CD4-positive, alpha-beta T cell treated with Interferon gamma for 1 hour (primary cell): ENCODE results near the gene TRDMT1.
"Not testable (repeated sequence)": the region's sequence is repeated elsewhere in the genome, so short reads cannot be mapped to it uniquely, and the experiment has no call there.

ENCODE experiments used
- DNase-seq: peaks from one replicate; pipeline ENCODE4 v3.0.0-alpha.2; 2020

Gene TRDMT1

DNA sequence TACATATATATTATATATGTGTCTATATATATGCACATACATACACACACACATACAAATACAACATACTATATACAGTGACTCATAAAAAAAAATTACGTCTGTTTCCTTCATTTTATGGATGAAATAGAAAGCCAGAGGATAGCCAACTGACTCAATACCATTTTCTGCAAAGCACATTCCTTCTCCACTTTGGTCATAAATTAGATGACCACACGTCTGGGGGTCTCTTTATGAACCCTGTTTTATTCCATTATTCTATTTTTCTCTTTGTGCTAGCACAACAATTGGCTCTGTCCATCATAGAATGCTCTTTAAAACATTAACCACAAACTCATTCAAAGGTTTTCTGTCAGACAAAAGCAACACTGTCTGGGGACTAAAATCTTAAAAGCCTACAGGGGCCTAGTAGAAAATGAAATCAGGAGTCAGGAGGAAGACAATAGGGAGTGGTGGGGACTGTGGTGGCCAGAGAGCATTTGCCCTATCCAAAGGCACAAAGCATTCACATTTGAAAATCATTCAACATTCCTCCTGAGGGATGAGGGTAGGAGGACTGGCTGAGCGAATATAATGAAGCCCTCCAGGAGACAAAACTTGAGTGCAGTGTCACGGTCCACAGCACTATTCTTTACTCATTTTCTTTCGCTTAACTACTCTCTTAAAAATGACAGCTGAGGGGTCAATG is 76.1 kb downstream of the TRDMT1 start:
- no peak for DNase-seq

DNA sequence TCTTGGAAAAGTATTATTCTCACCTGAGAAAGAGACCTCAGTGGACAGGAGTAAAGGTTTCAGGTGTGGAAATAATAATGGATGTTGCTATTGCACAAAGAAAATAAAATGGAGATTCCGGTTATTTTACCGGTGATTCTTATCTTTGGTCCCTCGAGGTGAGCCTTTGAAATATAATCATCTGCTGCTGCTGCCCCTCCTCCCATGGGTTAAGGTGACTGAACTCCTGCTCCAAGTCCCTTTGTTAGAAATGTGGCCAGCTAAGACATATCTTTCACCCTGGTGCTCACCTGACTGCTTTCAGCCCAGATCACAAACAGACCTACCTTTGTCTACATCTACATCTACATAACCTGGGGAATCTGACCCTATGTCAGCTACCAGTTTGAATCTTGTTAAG is 77.5 kb downstream of the TRDMT1 start:
- no peak for DNase-seq

DNA sequence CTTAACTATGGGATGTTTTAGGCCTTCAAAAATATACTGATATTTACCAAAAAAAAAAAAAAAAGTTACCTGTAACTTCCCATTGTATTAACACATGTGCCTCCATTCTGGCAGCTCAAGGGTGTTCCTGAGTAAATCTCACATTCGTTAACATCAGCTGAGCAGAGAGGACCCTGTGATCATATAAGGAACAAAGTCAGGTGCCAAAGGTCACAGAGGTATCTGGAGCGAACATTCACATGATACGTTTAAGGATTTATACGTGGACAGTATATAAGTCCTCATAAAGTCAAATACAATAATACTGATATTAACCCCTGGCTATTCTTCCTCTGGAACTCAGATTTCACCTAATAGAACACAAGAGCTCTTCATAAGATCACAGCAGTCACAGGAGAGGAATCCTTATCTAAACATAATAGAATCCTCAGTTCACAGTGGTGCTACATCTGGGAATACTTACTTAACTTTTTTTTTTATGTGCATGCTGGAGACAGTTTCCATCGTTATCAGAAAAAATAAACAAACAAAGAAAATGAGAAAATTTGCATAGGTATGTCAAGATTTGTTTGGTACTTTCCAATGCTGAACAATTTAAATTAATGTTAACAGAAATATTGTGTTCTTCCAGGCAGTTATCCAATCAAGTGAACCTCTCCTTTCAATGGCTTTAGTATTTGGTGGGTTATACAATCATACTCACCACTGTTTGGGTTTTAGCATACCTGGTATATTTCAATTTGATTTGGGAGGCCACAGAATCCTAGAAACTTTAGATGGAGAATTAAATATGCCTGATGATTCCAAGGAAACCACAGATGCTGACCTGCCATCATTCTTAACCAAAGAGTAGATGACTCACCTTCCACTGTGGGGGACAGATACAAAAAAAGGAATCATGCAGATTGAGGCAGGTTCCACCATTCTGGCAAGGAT is 78.5 kb downstream of the TRDMT1 start:
- no peak for DNase-seq

DNA sequence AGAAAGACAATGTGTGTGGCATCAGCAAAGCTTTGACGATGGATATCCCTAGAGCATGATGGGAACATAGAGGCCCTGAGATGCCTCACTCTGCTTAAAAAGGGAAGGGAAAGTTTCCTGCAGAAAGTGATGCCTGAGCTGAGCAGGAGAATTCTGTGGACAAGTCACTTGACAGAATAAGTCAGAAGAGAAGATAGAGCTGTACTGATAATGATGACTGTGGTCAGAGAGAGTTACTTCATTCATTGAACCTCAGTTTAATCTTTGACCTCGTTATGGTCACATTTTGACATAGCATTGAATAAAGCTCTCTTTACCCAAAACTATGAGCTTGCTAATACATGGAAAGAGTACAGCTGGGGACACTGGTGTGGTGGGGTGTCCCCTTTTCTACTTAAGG is 79.4 kb downstream of the TRDMT1 start:
- DNase-seq: no peak

DNA sequence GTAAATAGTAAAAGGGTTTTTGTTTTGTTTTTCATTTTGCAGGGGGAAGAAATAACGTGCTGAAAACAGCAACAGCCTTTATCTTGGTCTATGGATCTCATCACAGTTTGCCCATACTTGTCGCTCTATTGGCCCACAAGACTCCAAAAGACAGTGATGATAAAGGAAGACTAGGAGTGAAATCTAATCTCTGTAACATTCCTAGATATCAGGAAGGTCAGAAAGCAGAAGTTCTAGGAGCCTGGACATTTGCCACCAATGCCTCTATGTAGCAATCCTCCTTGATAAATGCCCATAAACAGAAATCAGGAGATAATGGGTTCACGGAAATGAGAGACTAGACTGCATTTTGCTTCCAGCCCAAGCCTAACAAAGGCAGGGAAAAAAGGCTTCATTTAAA is 80.8 kb downstream of the TRDMT1 start:
- DNase-seq: no peak

DNA sequence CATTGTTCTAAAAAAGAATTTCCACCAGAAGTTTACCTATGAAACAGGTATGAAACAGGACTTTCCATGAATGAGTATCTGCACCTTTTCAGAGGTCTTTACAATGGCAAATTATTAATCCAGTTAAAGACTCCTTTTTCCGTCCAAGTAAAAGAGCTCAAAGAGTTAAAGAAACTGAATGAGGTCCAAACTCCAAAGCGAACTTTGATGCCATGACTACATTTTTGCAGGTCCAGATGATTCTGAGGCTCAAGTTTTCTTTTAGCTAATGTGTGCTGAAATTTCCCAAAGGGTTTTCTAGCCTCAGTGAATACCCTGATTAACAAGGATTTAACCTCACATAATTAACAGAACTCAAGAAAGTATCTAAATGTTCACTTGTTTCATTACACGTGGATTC is 81.6 kb downstream of the TRDMT1 start:
- no peak for DNase-seq

DNA sequence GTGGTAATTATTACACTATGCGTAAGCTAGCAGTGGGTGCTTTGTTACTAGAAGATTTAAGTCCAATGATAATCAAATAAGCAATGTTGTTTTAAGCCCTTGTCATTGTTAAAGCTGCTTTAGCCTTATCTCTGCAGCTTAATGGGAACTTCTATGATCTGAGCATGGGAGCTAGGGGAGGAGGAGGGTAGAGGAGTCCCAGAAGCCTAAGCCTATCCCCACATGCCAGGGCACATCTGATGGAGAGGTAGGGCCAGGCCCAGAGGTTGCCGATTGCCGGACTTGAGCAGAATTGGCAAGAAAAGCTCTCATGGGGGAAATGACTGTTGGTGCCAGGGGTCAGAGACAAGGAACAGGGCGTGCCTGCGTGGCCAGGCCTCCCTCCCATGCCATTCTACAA is 85.3 kb downstream of the TRDMT1 start:
- DNase-seq: no peak

DNA sequence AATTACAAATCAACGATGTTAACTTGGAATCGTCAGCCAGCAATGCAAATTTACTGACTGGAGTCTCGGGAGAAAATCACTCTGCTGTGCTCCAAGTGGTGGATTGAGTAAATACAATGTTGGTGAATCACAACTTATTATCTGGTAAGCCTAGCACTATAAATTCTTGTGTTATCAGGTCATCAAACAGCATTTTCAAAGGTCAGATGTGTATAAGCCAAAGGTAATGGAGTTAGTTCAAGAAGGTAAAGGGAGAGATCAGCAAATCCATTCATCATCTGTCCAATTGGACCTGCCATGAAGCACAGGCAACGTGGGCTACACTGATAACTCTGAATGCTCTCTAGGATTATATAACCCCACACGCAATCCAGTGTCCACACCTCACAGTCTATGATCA is 85.8 kb downstream of the TRDMT1 start:
- DNase-seq: no peak

DNA sequence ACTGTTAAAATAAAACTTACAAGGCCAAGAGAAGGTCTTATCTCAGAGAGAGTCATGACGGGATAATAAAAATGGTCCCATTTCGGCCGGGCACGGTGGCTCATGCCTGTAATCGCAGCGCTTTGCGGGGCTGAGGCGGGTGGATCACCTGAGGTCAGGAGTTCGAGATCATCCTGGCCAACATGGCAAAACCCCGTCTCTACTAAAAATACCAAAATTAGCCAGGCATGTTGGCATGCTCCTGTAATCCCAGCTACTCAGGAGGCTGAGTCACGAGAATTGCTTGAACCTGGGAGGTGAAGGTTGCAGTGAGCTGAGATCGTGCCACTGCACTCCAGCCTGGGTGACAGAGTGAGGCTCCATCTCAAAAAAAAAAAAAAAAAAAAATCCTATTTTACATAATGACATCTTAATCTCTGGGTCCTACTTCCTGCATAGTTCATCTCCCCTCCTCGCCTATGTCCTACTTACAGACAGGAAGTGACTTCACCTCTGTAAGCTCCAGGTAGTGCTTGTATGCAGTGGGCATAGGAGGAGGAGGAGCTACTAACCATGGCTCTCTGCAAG is 86.5 kb downstream of the TRDMT1 start:
- DNase-seq: not testable (repeated sequence)

DNA sequence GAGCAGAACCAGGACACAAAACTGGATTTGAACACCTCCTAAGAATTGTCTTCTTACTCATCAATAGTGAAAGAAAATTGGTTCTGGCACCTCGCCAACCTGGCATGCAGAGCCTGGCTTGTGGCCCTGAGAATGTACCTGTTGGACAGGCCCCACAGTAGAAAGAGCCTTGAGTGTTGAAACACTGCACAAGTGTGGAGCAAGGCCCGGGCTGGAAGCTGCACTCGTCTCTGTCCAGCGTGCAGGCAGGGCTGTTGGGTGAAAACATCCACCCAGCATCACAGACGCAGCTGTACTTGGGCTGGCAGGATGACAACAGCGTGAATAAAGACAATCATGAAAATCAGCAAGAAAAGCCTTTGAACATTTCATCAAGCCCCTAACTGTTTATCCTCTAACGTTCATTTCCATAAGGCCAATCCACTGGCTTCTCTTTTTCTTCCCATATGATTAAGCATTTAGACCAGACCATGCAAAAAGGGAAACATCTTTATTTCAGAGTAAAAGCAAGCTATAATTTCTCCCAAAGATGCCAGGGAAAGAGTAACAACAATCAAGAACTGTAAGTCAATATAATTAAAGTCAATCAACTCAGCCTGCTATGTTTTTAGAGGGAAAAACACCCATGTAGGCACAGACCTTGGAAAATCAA is 87.5 kb downstream of the TRDMT1 start:
- no peak for DNase-seq

DNA sequence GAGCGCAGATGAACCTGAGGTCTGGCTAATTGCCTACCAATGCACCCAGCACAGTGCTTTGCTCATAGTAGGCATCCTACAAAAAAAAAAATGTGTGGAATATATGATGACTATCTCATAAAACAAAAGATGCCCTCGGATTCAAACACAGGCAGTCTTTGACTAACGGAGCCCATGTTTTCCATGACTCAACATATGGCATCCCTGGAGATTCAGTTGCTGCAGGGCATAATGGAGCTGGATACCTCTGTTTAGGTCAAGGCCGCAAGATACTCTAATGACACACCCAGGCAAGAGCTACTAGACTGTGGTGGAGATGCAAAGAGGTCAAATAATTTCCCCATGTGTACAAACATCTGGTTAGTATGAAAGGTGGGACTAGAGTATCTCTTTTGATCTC is 88.1 kb downstream of the TRDMT1 start:
- no peak for DNase-seq

DNA sequence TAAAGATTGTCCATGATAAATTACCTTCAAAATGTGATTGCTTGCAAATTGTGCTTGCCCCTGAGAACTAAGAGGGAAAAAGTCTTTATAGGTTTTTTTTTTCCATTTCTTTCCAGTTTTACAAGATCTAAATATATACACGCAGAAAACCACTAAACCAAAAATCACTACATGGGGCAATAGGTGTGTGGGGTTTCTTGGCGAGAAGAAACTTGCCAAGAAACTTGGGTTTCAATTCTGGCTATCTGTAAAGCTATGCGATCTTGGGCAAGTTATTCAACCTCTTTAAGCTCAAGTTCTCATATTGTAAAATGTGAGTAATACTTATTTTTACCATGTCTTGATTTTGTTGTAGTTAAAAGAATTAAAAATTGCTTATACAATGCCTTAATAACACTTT is 88.9 kb downstream of the TRDMT1 start:
- no peak for DNase-seq

DNA sequence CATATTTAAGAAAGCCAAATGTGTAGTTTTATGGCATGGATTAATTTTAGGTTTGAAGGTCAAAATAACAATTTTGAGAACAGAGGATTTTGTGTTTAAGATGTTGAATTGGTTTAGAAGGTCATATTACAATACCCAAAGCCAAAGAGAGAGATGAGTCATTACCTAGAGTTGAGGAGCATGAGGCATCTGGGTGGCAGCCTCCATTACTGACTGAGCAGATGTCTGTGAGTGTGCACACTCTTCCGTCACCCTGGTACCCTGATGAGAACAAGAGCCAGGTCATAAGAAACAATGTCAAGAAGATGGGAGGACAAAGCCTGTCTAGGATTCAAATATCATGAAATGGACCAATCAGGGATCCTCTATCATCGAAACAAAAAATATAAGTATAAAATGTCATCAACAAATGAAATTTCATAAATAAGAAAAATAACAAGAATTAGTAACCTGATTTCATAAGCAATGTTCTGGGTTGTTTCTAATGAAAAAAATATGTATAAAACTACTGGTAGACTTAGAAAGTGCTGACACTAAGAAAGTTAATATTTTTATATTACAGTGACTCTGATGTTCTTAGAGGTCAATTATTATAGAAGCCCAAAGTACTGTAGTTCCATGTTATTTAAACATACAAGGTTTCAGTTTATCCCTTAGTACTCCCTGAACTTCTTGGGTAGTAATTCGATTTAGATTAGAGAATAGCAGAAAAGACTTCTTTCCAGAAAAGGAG is 91.8 kb downstream of the TRDMT1 start:
- no peak for DNase-seq

DNA sequence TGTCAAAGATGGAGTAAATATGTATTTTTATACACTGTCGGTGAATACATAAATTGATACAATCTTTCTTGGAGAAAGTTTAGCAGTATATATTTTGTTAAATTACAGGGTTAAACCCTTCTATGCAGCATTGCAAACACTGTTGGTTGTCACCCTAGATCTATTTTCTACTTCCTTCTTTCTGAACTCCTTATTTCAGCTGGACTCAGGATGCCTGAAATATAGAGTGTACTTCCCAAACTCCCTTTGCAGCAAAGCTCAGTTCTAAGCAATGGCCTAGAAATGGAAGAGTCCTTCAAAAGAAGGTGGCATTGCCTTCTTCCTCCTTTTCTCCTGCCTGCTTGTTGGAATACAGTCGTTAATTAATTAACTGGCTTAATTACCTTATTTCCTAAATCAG is 92.4 kb downstream of the TRDMT1 start:
- no peak for DNase-seq

DNA sequence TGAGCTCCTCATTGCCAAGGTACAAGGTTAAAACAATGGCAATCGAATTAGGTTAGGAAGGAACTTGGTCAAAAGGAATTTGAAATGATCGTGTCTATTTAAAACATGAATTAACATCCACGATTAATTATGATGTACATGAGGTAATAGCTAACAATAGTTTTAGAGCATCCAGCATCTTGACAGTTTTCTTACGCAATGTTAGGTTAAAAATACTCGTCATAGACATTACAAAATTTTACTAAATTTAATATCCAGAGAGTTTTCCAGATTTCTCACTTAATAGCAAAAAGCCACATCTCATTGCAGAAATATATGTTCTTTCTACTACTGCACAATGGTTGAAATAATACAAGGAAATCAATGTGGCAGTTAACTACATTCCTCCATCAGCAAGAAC is 94.5 kb downstream of the TRDMT1 start:
- DNase-seq: no peak

DNA sequence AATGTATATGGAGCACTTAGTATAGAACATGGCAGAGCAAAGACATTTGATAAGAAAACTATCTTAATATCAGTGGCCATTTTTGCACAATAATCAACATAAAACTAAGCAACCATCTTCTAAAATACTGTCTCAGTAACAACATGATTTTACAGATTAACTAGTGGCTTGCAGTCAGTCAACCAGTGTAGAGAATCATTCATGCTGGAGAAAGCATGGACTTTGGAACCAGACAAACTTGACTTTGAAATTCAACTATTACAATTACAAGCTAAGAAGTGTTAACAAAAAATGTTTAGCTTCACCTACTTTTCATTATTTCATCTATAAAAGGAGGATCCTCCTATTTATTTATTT is 99.6 kb downstream of the TRDMT1 start:
- no peak for DNase-seq

DNA sequence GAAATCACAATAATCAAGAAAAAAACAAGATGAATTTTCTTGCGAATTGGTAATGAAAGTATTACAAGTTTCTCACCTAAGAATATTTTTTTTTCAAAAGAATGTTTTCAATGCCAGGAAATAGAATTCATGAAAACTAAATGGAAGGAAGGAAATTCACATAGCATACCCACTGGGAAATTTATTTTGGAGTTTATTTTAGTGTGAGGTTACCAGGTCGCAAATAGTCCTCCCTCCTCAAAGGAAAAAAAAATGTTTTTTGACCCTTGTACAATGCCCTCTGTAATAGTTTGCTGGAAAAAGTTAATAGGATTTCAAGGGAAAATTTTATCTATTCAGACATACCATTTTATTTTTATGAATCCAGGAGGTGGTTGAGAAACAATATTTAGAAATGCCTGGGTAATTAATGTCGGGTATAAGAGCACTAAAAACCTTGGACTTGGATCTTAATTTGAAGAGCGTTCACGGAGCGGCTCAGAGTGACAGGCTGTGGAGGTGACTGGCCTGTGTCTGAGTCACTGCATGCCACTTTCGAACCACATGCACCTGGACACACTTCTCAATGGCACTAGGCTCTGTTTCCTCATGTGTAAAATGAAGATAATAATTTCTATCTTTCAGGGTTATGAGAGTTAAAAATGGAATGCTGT is 100.1 kb downstream of the TRDMT1 start:
- DNase-seq: no peak

DNA sequence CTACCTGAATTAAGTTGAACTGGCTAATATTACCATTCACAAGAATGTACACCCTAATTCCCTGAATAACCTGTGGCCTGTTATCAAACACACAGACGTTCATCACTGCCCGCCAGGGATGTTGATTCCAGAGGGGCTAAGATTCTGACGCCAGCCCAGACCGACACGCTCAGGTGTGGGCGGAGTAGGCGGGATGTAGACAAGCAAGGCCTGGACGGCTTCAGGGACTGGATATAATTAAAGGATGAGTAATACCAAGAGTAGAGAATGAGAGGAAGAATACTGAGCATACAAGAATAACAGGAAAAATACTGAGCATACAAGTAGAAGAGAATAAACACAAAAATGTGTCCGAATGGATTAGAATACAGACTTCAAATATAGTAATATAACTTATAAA is 100.9 kb downstream of the TRDMT1 start:
- no peak for DNase-seq

DNA sequence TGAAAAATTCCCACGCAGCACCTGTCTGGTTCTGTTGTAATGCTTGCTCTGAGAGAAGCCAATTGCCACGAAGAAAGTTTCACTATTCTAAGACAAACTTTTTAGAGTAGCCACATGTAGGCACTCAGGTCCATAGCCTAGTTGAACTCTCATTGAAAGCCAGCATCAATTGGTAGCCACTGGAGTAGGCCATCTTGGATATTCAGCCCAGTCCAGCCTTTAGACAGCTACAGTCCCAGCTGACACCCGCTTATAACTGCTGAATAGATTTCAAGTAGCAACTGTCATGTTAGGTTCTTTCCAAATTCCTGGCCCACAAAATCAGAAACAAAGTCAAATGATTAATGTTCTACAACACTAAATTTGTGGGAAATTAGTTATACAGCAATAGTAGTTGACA is 103.5 kb downstream of the TRDMT1 start:
- DNase-seq: no peak
